ENCODE data around the gene STAT3.

Gene STAT3

GRCh38 chr17:42387661-42388380 lies 421 bp downstream of the STAT3 start:
- TF ChIP-seq, protein P1, sequence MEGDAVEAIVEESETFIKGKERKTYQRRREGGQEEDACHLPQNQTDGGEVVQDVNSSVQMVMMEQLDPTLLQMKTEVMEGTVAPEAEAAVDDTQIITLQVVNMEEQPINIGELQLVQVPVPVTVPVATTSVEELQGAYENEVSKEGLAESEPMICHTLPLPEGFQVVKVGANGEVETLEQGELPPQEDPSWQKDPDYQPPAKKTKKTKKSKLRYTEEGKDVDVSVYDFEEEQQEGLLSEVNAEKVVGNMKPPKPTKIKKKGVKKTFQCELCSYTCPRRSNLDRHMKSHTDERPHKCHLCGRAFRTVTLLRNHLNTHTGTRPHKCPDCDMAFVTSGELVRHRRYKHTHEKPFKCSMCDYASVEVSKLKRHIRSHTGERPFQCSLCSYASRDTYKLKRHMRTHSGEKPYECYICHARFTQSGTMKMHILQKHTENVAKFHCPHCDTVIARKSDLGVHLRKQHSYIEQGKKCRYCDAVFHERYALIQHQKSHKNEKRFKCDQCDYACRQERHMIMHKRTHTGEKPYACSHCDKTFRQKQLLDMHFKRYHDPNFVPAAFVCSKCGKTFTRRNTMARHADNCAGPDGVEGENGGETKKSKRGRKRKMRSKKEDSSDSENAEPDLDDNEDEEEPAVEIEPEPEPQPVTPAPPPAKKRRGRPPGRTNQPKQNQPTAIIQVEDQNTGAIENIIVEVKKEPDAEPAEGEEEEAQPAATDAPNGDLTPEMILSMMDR (IDR thresholded peaks at IDR 0.05): no peak
- no peak for TF ChIP-seq ZFX (IDR thresholded peaks at IDR 0.05; ENCODE audit: borderline replicate concordance)
- peak overlapping the region; percentile 40 for H3K27ac ChIP-seq

GRCh38 chr17:42386777-42387657 lies 1.2 kb downstream of the STAT3 start:
- peak overlapping the region; percentile 40 for H3K27ac ChIP-seq
- no peak for TF ChIP-seq ZFX (IDR thresholded peaks at IDR 0.05; ENCODE audit: borderline replicate concordance)
- TF ChIP-seq, protein P1 (IDR thresholded peaks at IDR 0.05): no peak

DNA sequence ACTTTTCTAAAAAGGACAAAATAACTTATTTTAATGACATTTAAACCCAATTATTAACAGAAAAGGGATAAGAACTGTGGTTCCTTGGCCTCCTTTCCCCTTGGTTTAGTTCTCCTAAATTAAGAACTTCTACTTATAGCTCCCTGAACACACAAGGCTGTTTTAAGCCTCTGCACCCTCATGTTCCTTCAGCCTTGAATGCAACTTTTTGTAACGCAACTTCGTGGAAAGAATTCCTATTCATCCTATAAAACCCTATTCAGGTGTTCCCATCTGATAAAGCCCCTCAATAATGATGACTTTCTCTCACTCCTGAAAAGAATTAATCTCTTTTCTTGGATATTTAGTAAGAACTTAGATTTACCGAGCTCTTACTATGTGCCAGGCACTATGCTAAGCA lies 6.3 kb downstream of the STAT3 start:
- TF ChIP-seq ZFX (IDR thresholded peaks at IDR 0.05; ENCODE audit: borderline replicate concordance): no peak
- TF ChIP-seq, protein P1 (IDR thresholded peaks at IDR 0.05): no peak
- no peak overlapping the region for H3K27ac ChIP-seq

- TF ChIP-seq, protein P1 (IDR thresholded peaks at IDR 0.05): no peak
- no peak for TF ChIP-seq ZFX (IDR thresholded peaks at IDR 0.05; ENCODE audit: borderline replicate concordance)
- H3K27ac ChIP-seq: no peak overlapping the region
These were observed 7.3 kb downstream of the STAT3 start for GRCh38 chr17:42380935-42381334.

DNA sequence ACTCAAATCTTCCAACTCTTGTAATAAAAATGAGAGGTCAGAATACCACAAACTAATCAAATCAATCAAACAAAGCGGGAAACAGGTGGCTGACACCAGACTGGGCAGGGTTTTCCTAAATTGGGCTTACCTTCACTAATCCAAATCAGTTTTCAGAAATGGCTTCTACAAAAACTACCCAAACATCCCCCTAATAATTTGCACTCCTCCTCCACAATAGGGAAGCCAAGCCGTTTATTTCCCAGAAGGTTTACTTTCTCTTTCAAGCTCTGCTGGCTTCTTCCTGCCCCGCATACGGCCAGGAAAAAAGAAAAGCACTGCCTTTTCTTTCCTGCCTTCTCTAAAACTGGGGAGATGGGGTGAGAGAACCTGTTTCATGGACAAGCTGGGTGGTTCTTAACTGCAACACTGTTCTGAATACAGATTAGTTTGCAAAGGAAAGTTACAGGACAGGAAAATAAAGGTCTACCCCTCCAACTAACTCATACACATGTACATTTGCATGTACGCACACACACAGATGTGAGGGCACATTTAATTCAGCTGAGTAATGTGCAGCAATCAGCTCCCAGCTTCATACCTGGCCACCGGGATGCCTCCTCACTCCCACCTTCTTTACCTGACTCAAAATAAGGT lies 9.2 kb downstream of the STAT3 start:
- no peak for TF ChIP-seq ZFX (IDR thresholded peaks at IDR 0.05; ENCODE audit: borderline replicate concordance)
- TF ChIP-seq, protein P1 (IDR thresholded peaks at IDR 0.05): no peak
- no peak overlapping the region for H3K27ac ChIP-seq

- no peak overlapping the region for H3K27ac ChIP-seq
- TF ChIP-seq ZFX (IDR thresholded peaks at IDR 0.05; ENCODE audit: borderline replicate concordance): no peak
- TF ChIP-seq, protein P1 (IDR thresholded peaks at IDR 0.05): no peak
These were observed 9.8 kb downstream of the STAT3 start for GRCh38 chr17:42378359-42378958.

Measured in 22Rv1 (cell line).